Type B pancreatic cell (in vitro differentiated cells): Measurements from ENCODE around the gene RENBP. TPM values are rescaled to one million over a fixed set of nuclear protein-coding genes. Genes with fewer than 3 reads are reported as not detected.
A peak's percentile ranks its signal among the peaks of the same experiment; 100 is the strongest.

Source experiments
- DNase-seq: peaks from one replicate; pipeline ENCODE4 v3.0.0; 2021; ENCODE audit warnings: mixed read lengths; ENCODE audit not compliant: unreplicated experiment; ENCODE audit errors: extremely low spot score
- H3K27ac Mint-ChIP-seq: 2 replicates; pipeline ENCODE4 v1.8.0; 2021; ENCODE audit warnings: mild to moderate bottlenecking, mixed read lengths
- H3K27me3 Mint-ChIP-seq: 2 replicates; pipeline ENCODE4 v1.8.0; 2021; ENCODE audit warnings: mixed read lengths
- H3K36me3 Mint-ChIP-seq: 2 replicates; pipeline ENCODE4 v1.8.0; 2021; ENCODE audit warnings: mixed read lengths
- H3K4me1 Mint-ChIP-seq: one replicate; pipeline ENCODE4 v1.8.0; 2021; ENCODE audit warnings: mixed read lengths; ENCODE audit not compliant: unreplicated experiment
- H3K4me3 Mint-ChIP-seq: 2 replicates; pipeline ENCODE4 v1.8.0; 2021; ENCODE audit warnings: mild to moderate bottlenecking, mixed read lengths
- H3K9me3 Mint-ChIP-seq: 2 replicates; pipeline ENCODE4 v1.8.0; 2021; ENCODE audit warnings: mixed read lengths
- CTCF ChIP-seq: fragments of 200-600 bp; sonication (generic); conservative IDR thresholded peaks from 2 replicates; pipeline ENCODE4 v1.5.0; 2021; ENCODE audit warnings: antibody characterized with exemption, mild to moderate bottlenecking
- total RNA-seq: library from RNA; stranded (reverse); gene quantifications from 2 replicates; pipeline ENCODE4 v1.2.1, GENCODE V29; 2021; ENCODE audit warnings: low replicate concordance

The RENBP gene
- total RNA-seq, 1 donor from 2014 or later, result 6.7 TPM

- TF ChIP-seq CTCF, result no peak
These were observed 40.2 kb downstream of the RENBP start, which contains the start of gene AVPR2 for GRCh38 chrX:153903991-153904957. Gene AVPR2 (plus strand): TSS chrX:153904673. CDS start chrX:153905146, 473 bp downstream.

DNA sequence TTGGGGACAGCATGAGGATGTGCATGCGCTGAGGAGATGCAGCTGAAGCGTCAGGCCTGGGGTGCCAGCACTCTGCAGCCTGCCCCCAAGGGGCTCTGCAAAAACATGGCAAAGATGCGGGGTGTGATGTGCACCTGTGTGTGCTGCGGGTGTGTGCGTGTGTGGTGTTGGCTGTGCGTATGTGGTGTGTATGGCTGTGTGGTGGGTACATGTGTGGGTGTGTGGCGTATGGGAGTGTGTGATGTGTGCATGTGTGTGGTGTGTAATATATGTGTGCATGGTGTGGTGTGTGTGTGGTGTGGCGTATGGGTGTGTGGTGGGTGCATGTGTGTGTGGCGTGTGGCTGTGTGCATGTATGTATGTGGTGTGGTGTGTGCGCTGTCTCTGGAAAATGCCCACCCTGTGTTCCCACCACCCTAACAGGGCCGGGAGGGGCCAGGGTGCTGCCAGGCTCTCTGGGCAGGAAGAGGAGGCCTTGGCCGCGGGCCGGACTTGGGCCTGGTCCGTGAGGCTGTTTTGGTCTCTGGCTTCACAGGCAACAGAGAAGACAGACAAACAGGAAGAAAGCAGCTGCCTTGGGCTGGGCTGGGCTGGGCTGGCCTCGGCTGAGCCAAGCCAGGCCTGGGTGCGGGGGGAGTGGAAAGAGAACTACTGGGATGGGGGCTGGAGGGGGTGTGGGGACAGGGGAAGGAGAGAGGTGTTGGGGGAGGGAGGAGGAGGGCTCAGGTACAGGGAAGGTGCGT, 41.0 kb downstream of the RENBP start:
- no peak for DNase-seq
- Mint-ChIP-seq H3K27ac (no peak overlapping the region), H3K36me3 (no peaks in the 10 kb centered on the region), H3K4me1 (no peaks in the 10 kb centered on the region), H3K9me3 (no peaks in the 10 kb centered on the region), H3K4me3 (no peak overlapping the region), H3K27me3 (no peaks in the 10 kb centered on the region)
- TF ChIP-seq CTCF, result no peak

More at GRCh38 chrX:153903991-153904957, 40.2 kb downstream of the RENBP start, which contains the start of gene AVPR2:
- H3K9me3 Mint-ChIP-seq, result no peaks in the 10 kb centered on the region
- no peaks in the 10 kb centered on the region for H3K36me3 Mint-ChIP-seq
- H3K4me1 Mint-ChIP-seq, result no peaks in the 10 kb centered on the region
- no peak for DNase-seq
- no peaks in the 10 kb centered on the region for H3K27me3 Mint-ChIP-seq
- H3K27ac Mint-ChIP-seq, result no peak within 1 kb of the TSS
- no peak within 1 kb of the TSS for H3K4me3 Mint-ChIP-seq

DNA sequence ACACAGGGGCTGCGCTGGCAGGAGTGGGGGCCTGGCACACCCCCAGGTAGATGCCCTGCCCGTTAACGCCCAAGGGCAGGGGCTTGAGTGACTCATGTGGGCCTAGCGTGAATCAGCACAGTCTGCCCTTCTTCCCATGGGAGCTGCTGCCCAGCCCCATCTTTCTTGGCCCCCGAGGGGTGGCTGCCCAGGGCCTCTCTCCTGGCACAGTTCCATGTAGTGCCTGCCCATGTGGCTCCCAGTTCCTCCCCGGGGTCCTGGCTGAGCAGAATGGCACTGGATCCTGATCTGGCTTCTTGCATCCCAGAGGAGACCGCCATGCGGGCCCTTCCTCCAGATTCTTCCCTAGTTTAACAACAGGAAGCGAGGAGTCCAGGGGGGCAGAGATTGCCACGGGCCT, 42.1 kb downstream of the RENBP start:
- Mint-ChIP-seq H3K27me3 (peaks cover 3% of the 10 kb centered on the region), H3K36me3 (no peaks in the 10 kb centered on the region), H3K4me1 (no peaks in the 10 kb centered on the region), H3K4me3 (no peak overlapping the region), H3K9me3 (no peaks in the 10 kb centered on the region), H3K27ac (no peak overlapping the region)
- TF ChIP-seq CTCF, result no peak
- DNase-seq, result no peak

GRCh38 chrX:153901753-153902140, 42.7 kb downstream of the RENBP start:
- Mint-ChIP-seq H3K4me3 (no peak overlapping the region), H3K36me3 (no peaks in the 10 kb centered on the region), H3K9me3 (no peaks in the 10 kb centered on the region), H3K4me1 (no peaks in the 10 kb centered on the region), H3K27me3 (peaks cover 3% of the 10 kb centered on the region), H3K27ac (no peak overlapping the region)
- TF ChIP-seq CTCF, result no peak
- no peak for DNase-seq

GRCh38 chrX:153900831-153901752, 43.4 kb downstream of the RENBP start:
- Mint-ChIP-seq H3K36me3 (no peaks in the 10 kb centered on the region), H3K27me3 (peaks cover 3% of the 10 kb centered on the region), H3K4me3 (peak overlapping the region; percentile 6), H3K4me1 (no peaks in the 10 kb centered on the region), H3K9me3 (no peaks in the 10 kb centered on the region), H3K27ac (no peak overlapping the region)
- DNase-seq, result no peak
- no peak for TF ChIP-seq CTCF
